Hematopoietic multipotent progenitor cell (in vitro differentiated cells): ENCODE results near the gene RIPOR2. TPM values are rescaled to one million over a fixed set of nuclear protein-coding genes. Genes with fewer than 3 reads are reported as not detected.

Experiments
- DNase-seq, 3 donors: peaks; one replicate each; pipeline ENCODE4 v3.0.0-alpha.2; 2011 to 2015; ENCODE audit warnings: low read depth in 2 of 3, low spot score in 2 of 3
- total RNA-seq: library from RNA; depleted of rRNA; stranded (reverse); fragments of >200 nt; gene quantifications from one replicate; pipeline ENCODE4 v1.2.3, GENCODE V29; 2012

Gene RIPOR2
- total RNA-seq, 1 donor, result 55.5 TPM

GRCh38 chr6:24827162-24827561 lies 108.6 kb downstream of the RIPOR2 start:
- DNase-seq, result no peak

GRCh38 chr6:24825130-24825630 lies 110.6 kb downstream of the RIPOR2 start:
- no peak for DNase-seq

- no peak for DNase-seq
These were observed 111.4 kb downstream of the RIPOR2 start for GRCh38 chr6:24824142-24824938.

GRCh38 chr6:24823185-24823584 lies 112.6 kb downstream of the RIPOR2 start:
- no peak for DNase-seq

GRCh38 chr6:24822696-24823095 lies 113.1 kb downstream of the RIPOR2 start:
- no peak for DNase-seq

GRCh38 chr6:24821860-24822444 lies 113.8 kb downstream of the RIPOR2 start:
- DNase-seq, result no peak

GRCh38 chr6:24818346-24818745 lies 117.4 kb downstream of the RIPOR2 start:
- DNase-seq, result no peak

- DNase-seq, result no peak
These were observed 126.0 kb downstream of the RIPOR2 start for GRCh38 chr6:24809728-24810127.

GRCh38 chr6:24807584-24807983 lies 128.2 kb downstream of the RIPOR2 start:
- DNase-seq, result no peak

- no peak for DNase-seq
These were observed 133.3 kb downstream of the RIPOR2 start for GRCh38 chr6:24802271-24803059.

GRCh38 chr6:24799541-24799915 lies 136.2 kb downstream of the RIPOR2 start:
- no peak for DNase-seq

- no peak for DNase-seq
These were observed 136.8 kb downstream of the RIPOR2 start, which contains the start of gene ARMH2 for GRCh38 chr6:24798740-24799540. ARMH2 (minus strand) TSS chr6:24798917; CDS start chr6:24798857, 60 bp downstream.

GRCh38 chr6:24797596-24798216 lies 138.1 kb downstream of the RIPOR2 start:
- no peak for DNase-seq

- no peak for DNase-seq
These were observed 139.0 kb downstream of the RIPOR2 start for GRCh38 chr6:24796616-24797290.

- no peak for DNase-seq
These were observed 140.7 kb downstream of the RIPOR2 start for GRCh38 chr6:24795106-24795505.

- DNase-seq, result no peak
These were observed 147.6 kb downstream of the RIPOR2 start for GRCh38 chr6:24788031-24788665.

GRCh38 chr6:24780206-24780605 lies 155.6 kb downstream of the RIPOR2 start:
- DNase-seq, result no peak

GRCh38 chr6:24779416-24780016 lies 156.2 kb downstream of the RIPOR2 start:
- DNase-seq, result no peak

GRCh38 chr6:24778878-24779277 lies 156.9 kb downstream of the RIPOR2 start:
- no peak for DNase-seq
